BJ (cell line): ENCODE results near the gene MEST. TPM values are rescaled to one million over a fixed set of nuclear protein-coding genes. Genes with fewer than 3 reads are reported as not detected.
A peak's percentile ranks its signal among the peaks of the same experiment; 100 is the strongest.

Experiments
- CTCF ChIA-PET: fragments of 350-600 bp; formaldehyde crosslinking; extraction: SDS; loops from one replicate; lab custom pipeline; 2021; ENCODE audit warnings: antibody characterized with exemption, inconsistent platforms; lab: Yijun Ruan, JAX
- POLR2A ChIA-PET: fragments of 300-600 bp; sonication (Branson Sonifier 250); formaldehyde crosslinking; extraction: SDS; loops from one replicate; lab custom pipeline; 2021; ENCODE audit warnings: antibody characterized with exemption; lab: Charles Lee
- DNase-seq: peaks from one replicate; pipeline ENCODE4 v3.0.0-alpha.2; 2011; ENCODE audit warnings: low read depth
- H3K27me3 ChIP-seq: 2 replicates; pipeline ENCODE4 v1.6.0; 2011; ENCODE audit warnings: low read length; ENCODE audit not compliant: control insufficient read depth, insufficient read depth
- H3K36me3 ChIP-seq: 2 replicates; pipeline ENCODE4 v1.5.1; 2011; ENCODE audit warnings: low read length; ENCODE audit not compliant: control insufficient read depth, insufficient read depth
- H3K4me3 ChIP-seq: 2 replicates; pipeline ENCODE4 v1.5.1; 2011; ENCODE audit warnings: low read depth, mild to moderate bottlenecking, control low read depth, low read length
- CTCF ChIP-seq: IDR thresholded peaks from 2 replicates; pipeline ENCODE4 v1.5.1; 2011; ENCODE audit warnings: low read depth, mild to moderate bottlenecking, control low read depth, inconsistent platforms, low read length, moderate library complexity; ENCODE audit not compliant: insufficient read depth
- polyA plus RNA-seq: library from polyadenylated mRNA; depleted of rRNA; stranded (reverse); fragments of >200 nt; gene quantifications from 2 replicates; pipeline ENCODE4 v1.2.3, GENCODE V29; 2011

The MEST gene
- polyA plus RNA-seq, 1 experiment: 122 TPM

- ChIA-PET CTCF (no interaction called here), POLR2A (no interaction called here)
- H3K36me3 ChIP-seq: no peaks in the 10 kb centered on the region
- no peak overlapping the region for H3K4me3 ChIP-seq
- DNase-seq: no peak
- peaks cover 6% of the 10 kb centered on the region; the same call in 1 of the 2 replicates for H3K27me3 ChIP-seq
- TF ChIP-seq CTCF: no peak
These were observed 2.5 kb upstream of the MEST start for GRCh38 chr7:130489140-130489983.

- ChIA-PET POLR2A (no interaction called here), CTCF (no interaction called here)
- H3K4me3 ChIP-seq: no peak overlapping the region
These were observed 1.5 kb upstream of the MEST start for GRCh38 chr7:130490311-130490791.

GRCh38 chr7:130490888-130491804 lies 739 bp upstream of the MEST start:
- CTCF ChIA-PET: interaction anchor here (0.8 to 1.1 kb wide), 2 partner anchors 134 to 282 kb away, joined by 3 read pairs; no protein-coding TSS in a partner anchor
- POLR2A ChIA-PET: no interaction called here
- Histone ChIP-seq H3K36me3 (no peaks in the 10 kb centered on the region), H3K4me3 (peak overlapping the region; percentile 62), H3K27me3 (0 out of 2 replicates have a peak, but pooled peaks cover 1% of the 10 kb centered on the region)
- peak; percentile 51 for TF ChIP-seq CTCF
- no peak for DNase-seq

More at GRCh38 chr7:130490311-130490791, 1.5 kb upstream of the MEST start:
- no peak for TF ChIP-seq CTCF
- Histone ChIP-seq H3K36me3 (no peaks in the 10 kb centered on the region), H3K27me3 (peaks cover 5% of the 10 kb centered on the region; the same call in 1 of the 2 replicates)
- no peak for DNase-seq

- Histone ChIP-seq H3K27me3 (no peaks in the 10 kb centered on the region), H3K4me3 (peak overlapping the region; percentile 62), H3K36me3 (peaks cover under 1% of the 10 kb centered on the region)
- no peak for TF ChIP-seq CTCF
- ChIA-PET POLR2A (no interaction called here), CTCF (no interaction called here)
- DNase-seq: no peak
These were observed 814 bp downstream of the MEST start for GRCh38 chr7:130492523-130493274.
